GM12875 (cell line): ENCODE data around the gene CCNY.

Experiments
- H3K4me3 ChIP-seq: one replicate; pipeline ENCODE4 v1.5.1; 2011; ENCODE audit warnings: low read depth, low read length, control low read depth
- TF ChIP-seq, protein P1 (sequence below): IDR thresholded peaks from 2 replicates; pipeline ENCODE4 v1.5.1; 2011; ENCODE audit warnings: low read depth, mild to moderate bottlenecking, control low read depth, inconsistent platforms, low read length, moderate library complexity, borderline replicate concordance; ENCODE audit not compliant: insufficient read depth

The CCNY gene

GRCh38 chr10:35540296-35541164 lies 204.2 kb downstream of the CCNY start:
- H3K4me3 ChIP-seq: no peak overlapping the region
- TF ChIP-seq, protein P1, sequence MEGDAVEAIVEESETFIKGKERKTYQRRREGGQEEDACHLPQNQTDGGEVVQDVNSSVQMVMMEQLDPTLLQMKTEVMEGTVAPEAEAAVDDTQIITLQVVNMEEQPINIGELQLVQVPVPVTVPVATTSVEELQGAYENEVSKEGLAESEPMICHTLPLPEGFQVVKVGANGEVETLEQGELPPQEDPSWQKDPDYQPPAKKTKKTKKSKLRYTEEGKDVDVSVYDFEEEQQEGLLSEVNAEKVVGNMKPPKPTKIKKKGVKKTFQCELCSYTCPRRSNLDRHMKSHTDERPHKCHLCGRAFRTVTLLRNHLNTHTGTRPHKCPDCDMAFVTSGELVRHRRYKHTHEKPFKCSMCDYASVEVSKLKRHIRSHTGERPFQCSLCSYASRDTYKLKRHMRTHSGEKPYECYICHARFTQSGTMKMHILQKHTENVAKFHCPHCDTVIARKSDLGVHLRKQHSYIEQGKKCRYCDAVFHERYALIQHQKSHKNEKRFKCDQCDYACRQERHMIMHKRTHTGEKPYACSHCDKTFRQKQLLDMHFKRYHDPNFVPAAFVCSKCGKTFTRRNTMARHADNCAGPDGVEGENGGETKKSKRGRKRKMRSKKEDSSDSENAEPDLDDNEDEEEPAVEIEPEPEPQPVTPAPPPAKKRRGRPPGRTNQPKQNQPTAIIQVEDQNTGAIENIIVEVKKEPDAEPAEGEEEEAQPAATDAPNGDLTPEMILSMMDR: no peak

DNA sequence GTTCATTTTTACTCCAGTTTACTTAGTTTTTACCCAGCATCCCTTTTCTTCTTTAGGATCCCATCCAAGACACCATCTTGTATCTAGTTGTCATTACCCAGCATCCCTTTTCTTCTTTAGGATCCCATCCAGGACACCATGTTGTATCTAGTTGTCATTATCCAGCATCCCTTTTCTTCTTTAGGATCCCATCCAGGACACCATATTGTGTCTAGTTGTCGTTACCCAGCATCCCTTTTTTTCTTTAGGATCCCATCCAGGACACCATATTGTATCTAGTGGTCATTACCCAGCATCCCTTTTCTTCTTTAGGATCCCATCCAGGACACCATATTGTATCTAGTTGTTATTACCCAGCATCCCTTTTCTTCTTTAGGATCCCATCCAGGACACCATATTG lies 205.4 kb downstream of the CCNY start:
- TF ChIP-seq, protein P1: no peak
- no peak overlapping the region for H3K4me3 ChIP-seq

DNA sequence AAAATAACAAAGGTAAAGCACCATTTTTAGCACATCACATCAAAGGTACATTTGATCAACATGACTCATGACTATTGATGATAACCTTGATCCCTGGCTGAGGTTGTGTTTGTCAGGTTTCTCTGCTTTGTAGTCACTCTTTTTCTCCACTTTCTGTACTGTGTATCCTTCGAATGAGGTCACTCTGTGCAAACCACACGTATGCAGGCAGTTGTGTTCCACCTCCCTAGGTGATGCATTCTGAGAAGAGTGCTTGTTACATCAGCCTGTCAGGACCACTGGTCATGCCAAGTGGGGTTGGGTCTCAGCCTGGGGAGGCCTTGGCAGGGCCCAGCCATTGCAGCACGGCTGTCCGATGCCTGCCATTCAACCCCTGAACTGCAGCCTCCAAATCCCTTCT lies 206.0 kb downstream of the CCNY start:
- H3K4me3 ChIP-seq: no peak overlapping the region
- TF ChIP-seq, protein P1: no peak

DNA sequence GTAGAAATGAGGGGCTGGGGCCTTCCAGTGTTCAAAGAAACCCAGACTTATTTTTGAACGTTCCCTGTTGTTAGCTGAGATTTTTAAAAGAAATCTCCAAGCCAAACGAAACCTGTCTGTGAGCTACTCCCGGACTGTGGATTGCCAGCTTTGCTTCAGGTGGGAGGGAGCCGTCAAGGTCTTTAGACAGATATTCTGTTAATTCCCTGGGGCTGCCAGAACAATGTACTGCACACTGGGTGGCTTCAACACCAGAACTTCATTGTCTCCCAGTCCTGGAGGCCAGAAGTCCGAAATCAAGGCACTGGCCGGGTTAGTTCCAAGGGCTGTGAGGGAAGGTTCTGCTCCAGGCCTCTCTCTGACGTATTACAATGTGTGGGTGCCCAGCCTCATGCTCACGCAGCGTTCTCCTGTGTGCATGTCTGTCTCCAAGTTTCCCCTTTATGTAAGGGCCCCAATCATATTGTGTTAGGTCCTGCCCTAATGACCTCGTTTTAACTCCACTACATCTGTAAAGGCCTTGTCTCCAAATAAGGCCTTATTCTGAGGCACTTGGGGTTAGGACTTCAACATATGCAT lies 208.9 kb downstream of the CCNY start:
- no peak overlapping the region for H3K4me3 ChIP-seq
- TF ChIP-seq, protein P1: no peak

DNA sequence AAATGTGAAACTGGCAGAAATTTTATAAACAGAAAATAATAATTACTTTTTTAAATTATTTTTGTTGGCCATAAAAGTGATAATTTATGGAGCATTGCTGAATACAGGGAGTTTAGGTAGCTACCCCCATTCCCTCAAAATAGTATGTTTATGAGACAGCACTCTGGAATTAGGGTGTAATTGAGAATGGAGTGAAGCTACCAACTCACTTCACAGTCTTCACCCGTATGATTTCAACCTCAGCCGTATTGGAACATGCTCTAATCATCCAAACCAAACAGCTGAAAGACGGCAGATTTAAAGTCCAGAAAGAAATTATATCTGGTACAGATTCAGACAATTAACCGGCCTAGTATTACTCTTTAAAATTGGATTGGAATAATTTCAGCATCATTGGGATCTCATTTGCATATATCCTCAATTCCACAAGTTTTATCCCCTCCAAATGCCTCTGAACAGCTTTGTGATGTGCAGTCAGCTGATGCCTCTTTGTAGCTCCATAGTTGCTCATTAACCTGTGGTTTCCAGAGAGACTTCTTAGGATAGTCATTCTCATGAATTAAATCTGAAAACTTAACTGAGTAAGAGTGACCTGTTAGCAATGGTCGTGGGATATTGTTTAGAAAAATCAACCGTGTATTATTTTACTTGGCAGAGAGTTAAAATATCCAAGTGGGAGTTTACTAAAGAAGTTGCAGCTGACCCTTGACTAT lies 209.7 kb downstream of the CCNY start:
- no peak overlapping the region for H3K4me3 ChIP-seq
- TF ChIP-seq, protein P1: no peak

GRCh38 chr10:35546824-35547225 lies 210.5 kb downstream of the CCNY start:
- no peak overlapping the region for H3K4me3 ChIP-seq
- TF ChIP-seq, protein P1: no peak
